ENCODE measurements around the gene MDM2.
"Not testable (repeated sequence)": the region's sequence is repeated elsewhere in the genome, so short reads cannot be mapped to it uniquely, and the experiment has no call there.

GRCh38 chr12:68801124-68801523 lies 6.9 kb upstream of the MDM2 start:
- not testable (repeated sequence) for TF ChIP-seq CTCF, POLR2A (IDR thresholded peaks at IDR 0.05)
